Fibroblast of villous mesenchyme (primary cell): ENCODE results near the gene COLEC12. TPM values are rescaled to one million over a fixed set of nuclear protein-coding genes. Genes with fewer than 3 reads are reported as not detected.

Experiments used
- DNase-seq: peaks from one replicate; pipeline ENCODE4 v3.0.0-alpha.2; 2010; ENCODE audit warnings: low read depth
- H3K4me3 ChIP-seq: 2 replicates; pipeline ENCODE4 v1.5.1; 2011; ENCODE audit warnings: low read depth, mild to moderate bottlenecking, low read length
- CTCF ChIP-seq: IDR thresholded peaks from 2 replicates; pipeline ENCODE4 v1.5.1; 2012; ENCODE audit warnings: low read depth, mild to moderate bottlenecking, low read length; ENCODE audit not compliant: insufficient read depth
- total RNA-seq: library from RNA; depleted of rRNA; stranded (reverse); fragments of >200 nt; gene quantifications from 2 replicates; pipeline ENCODE4 v1.2.3, GENCODE V29; 2012

COLEC12 gene
- total RNA-seq, 1 donor, result 3.9 TPM

GRCh38 chr18:507636-508035 lies 7.1 kb upstream of the COLEC12 start:
- TF ChIP-seq CTCF, result no peak
- no peak for DNase-seq
- H3K4me3 ChIP-seq, result no peak overlapping the region

GRCh38 chr18:506801-507200 lies 6.3 kb upstream of the COLEC12 start:
- no peak for TF ChIP-seq CTCF
- no peak overlapping the region for H3K4me3 ChIP-seq
- no peak for DNase-seq

GRCh38 chr18:506264-506663 lies 5.8 kb upstream of the COLEC12 start:
- no peak overlapping the region for H3K4me3 ChIP-seq
- no peak for DNase-seq
- no peak for TF ChIP-seq CTCF

- DNase-seq, result no peak
- TF ChIP-seq CTCF, result no peak
Measured at GRCh38 chr18:505483-506122, 5.1 kb upstream of the COLEC12 start.

GRCh38 chr18:501406-501714 lies 859 bp upstream of the COLEC12 start:
- H3K4me3 ChIP-seq, result no peak overlapping the region
- no peak for TF ChIP-seq CTCF
- DNase-seq, result no peak

More at GRCh38 chr18:505483-506122, 5.1 kb upstream of the COLEC12 start:
- H3K4me3 ChIP-seq, result no peak overlapping the region

- DNase-seq, result peak; percentile 73
- TF ChIP-seq CTCF, result no peak
- peak overlapping the region; percentile 54 for H3K4me3 ChIP-seq
Measured at GRCh38 chr18:499776-500631, 497 bp downstream of the COLEC12 start.
